ENCODE results near the gene HNF1A. TPM values are rescaled to one million over a fixed set of nuclear protein-coding genes. Genes with fewer than 3 reads are reported as not detected.

The HNF1A gene
- total and polyA plus RNA-seq, 9 of the 15 experiments (the other 6 are each of a cell fraction or from before 2014, with no cell fraction given) = not detected

DNA sequence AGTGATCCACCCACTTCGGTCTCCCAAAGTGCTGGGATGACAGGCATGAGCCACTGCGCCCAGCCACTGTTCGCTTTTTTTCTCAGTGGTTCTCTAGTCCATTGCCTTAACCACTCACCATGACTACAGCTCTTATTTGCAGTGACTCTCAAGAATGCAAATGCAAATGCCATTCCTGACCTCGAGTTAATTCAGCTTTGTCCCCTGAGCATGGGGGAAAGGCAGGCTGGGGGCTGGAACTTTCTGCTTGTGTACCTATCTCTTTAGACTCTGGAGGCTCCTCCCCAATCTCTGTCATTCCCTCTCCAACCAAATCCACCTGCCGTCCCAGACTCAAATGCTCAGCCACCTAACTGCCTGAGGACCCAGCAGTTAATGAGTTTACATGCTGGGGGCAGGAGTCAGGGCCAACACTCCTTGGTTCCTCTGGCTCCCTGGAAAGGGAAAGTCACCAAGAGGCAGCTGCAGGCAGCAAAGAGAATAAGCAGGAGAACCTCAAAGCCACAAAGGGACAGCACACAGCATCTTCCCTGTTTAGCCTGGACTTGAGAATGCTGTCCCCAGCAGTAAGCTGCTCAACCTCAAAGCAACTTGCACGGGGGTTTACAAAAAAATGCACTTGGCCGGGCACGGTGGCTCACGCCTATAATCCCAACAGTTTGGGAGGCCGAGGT is 5.3 kb upstream of the HNF1A start:
- intact Hi-C loops (cut with micrococcal nuclease) (loop anchor here (5.0 kb wide), 1 partner anchor 326 kb away; no protein-coding TSS in a partner anchor), in situ Hi-C loops (cut with MboI) (no loop called here)
- no peak overlapping the region for H2AFZ ChIP-seq (ENCODE audit: low read depth, low read length)
- ChIA-PET CTCF (ENCODE audit: low intra/inter-chr PET ratio) (interaction anchor here (1.1 kb wide), 1 partner anchor 116 kb away, joined by 3 read pairs; no protein-coding TSS in a partner anchor), POLR2A (interaction anchor here (1.2 to 1.3 kb wide), 2 partner anchors 14 to 262 kb away, joined by 3 read pairs; no protein-coding TSS in a partner anchor)
- no peak overlapping the region for H3K27ac ChIP-seq (ENCODE audit: extremely low read depth, low read depth, low read length)
- H3K27me3 ChIP-seq (ENCODE audit: control insufficient read depth in 2 of 2, insufficient read depth in 2 of 2, low read length in 2 of 2) = no peaks in the 10 kb centered on the region
- ATAC-seq (no peak; the same call in 2 of the 3 replicates), FAIRE-seq (no peak), DNase-seq (ENCODE audit: extremely low read depth in 1 of 4, low spot score in 3 of 4) (no peak)
- H4K20me1 ChIP-seq (replicated peaks; ENCODE audit: control insufficient read depth, insufficient read depth, low read length) = no peaks in the 10 kb centered on the region
- no peak overlapping the region for H3K4me2 ChIP-seq (ENCODE audit: insufficient read depth, low read length)
- H3K9ac ChIP-seq (ENCODE audit: insufficient read depth in 1 of 2, low read depth in 2 of 2, low read length in 2 of 2) = no peak overlapping the region
- no peaks in the 10 kb centered on the region for H3K9me1 ChIP-seq (ENCODE audit: control insufficient read depth, insufficient read depth, low read length)
- TF ChIP-seq IRF2 (CRISPR knock-in tag; IDR thresholded peaks at IDR 0.05) (no peak), NR2C1 (IDR thresholded peaks at IDR 0.05) (no peak), NR2C1 (tag; IDR thresholded peaks at IDR 0.05) (no peak), MIER1 (IDR thresholded peaks at IDR 0.05; ENCODE audit: low read depth) (no peak), MYNN (IDR thresholded peaks at IDR 0.05) (peak; percentile 66; the same call in 1 of the 2 replicates), MYNN (CRISPR knock-in tag; IDR thresholded peaks at IDR 0.05) (no peak), KDM2B (CRISPR knock-in tag; IDR thresholded peaks at IDR 0.05) (no peak), RFX1 (IDR thresholded peaks at IDR 0.05) (peak; percentile 53)
- TF ChIP-seq, protein P1, sequence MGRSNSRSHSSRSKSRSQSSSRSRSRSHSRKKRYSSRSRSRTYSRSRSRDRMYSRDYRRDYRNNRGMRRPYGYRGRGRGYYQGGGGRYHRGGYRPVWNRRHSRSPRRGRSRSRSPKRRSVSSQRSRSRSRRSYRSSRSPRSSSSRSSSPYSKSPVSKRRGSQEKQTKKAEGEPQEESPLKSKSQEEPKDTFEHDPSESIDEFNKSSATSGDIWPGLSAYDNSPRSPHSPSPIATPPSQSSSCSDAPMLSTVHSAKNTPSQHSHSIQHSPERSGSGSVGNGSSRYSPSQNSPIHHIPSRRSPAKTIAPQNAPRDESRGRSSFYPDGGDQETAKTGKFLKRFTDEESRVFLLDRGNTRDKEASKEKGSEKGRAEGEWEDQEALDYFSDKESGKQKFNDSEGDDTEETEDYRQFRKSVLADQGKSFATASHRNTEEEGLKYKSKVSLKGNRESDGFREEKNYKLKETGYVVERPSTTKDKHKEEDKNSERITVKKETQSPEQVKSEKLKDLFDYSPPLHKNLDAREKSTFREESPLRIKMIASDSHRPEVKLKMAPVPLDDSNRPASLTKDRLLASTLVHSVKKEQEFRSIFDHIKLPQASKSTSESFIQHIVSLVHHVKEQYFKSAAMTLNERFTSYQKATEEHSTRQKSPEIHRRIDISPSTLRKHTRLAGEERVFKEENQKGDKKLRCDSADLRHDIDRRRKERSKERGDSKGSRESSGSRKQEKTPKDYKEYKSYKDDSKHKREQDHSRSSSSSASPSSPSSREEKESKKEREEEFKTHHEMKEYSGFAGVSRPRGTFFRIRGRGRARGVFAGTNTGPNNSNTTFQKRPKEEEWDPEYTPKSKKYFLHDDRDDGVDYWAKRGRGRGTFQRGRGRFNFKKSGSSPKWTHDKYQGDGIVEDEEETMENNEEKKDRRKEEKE (IDR thresholded peaks at IDR 0.05; ENCODE audit: borderline replicate concordance in 1 of 2, control insufficient read depth in 1 of 2, low read depth in 2 of 2, low read length in 1 of 2) = no peak
- no TSS peak for BruUV-seq (replicated peaks)
- H3K9me3 ChIP-seq (replicated peaks; ENCODE audit: control insufficient read depth, insufficient read depth, low read depth, low read length) = no peaks in the 10 kb centered on the region
- 12% methylated on average over 10 of the region's 10 CpGs for WGBS (ENCODE audit: insufficient coverage, low coverage, missing lambda C conversion rate)
- H3K4me1 ChIP-seq (replicated peaks in 1 of 2; ENCODE audit: control insufficient read depth in 2 of 2, insufficient read depth in 2 of 2, low read length in 2 of 2) = peaks cover 0 to 2% of the 10 kb centered on the region in 2 experiments; a peak in 1 of 5 replicates
- no peak overlapping the region for H3K4me3 ChIP-seq
- no peaks in the 10 kb centered on the region for H3K36me3 ChIP-seq (ENCODE audit: control insufficient read depth, insufficient read depth, low read length)
- no peaks in the 10 kb centered on the region for H3K79me2 ChIP-seq (ENCODE audit: control insufficient read depth, insufficient read depth, low read length)

All from K562 (cell line).